HG03521 (cell line): ENCODE measurements around the gene DNAJB1.

Experiments used
- ATAC-seq: cut with Tn5 transposase; IDR thresholded peaks from one replicate; pipeline ENCODE4 v1.9.1; 2021; ENCODE audit warnings: mild to moderate bottlenecking, moderate library complexity; ENCODE audit not compliant: unreplicated experiment

Gene DNAJB1

DNA sequence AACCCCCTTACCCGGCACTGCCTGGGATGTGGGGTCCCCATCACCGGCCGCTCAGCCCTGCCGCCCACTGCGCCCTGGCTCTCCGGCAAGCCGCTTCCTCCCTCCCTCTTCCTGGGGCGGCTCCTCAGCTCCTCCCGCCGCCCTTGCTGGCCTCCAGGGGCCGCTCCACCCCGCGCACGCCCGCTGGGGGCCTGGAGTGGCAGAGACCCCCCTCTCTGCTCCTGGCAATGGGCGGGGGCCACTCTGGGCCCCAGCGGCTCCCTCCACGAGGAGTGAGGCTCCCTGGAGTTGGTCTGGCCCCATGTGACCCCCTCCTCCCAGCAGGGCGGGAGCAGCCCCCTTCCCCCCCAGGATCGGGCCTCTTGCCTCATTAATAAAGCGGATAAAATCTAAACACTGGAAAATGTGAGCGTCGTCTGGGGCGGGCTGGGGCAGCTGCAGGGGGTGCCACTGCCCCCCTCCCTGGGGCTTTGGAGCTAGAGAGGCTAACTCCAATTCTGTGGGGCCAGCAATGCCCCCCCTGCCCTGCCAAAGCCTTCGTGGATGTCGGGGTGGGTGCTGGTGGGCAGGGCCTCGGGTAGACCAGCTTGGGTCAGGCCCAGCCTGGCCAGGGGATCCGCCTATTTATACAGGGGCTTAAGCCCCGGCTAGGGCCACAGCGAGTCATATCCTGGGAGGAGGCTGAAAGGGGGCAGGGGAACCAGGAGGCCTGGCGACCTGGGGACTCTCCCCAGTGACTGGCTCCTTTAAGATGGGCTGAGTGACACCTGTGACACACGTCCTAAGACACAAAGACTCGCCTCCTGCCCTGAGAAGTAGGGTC lies 42.7 kb downstream of the DNAJB1 start, which contains the start of gene PTGER1:
PTGER1 (minus strand) TSS at position 104 of the 823 bp plus-strand sequence. CDS start 1,034 bp downstream, outside the sequence.
- no peak for ATAC-seq

GRCh38 chr19:14474827-14475226 lies 43.4 kb downstream of the DNAJB1 start:
- no peak for ATAC-seq

DNA sequence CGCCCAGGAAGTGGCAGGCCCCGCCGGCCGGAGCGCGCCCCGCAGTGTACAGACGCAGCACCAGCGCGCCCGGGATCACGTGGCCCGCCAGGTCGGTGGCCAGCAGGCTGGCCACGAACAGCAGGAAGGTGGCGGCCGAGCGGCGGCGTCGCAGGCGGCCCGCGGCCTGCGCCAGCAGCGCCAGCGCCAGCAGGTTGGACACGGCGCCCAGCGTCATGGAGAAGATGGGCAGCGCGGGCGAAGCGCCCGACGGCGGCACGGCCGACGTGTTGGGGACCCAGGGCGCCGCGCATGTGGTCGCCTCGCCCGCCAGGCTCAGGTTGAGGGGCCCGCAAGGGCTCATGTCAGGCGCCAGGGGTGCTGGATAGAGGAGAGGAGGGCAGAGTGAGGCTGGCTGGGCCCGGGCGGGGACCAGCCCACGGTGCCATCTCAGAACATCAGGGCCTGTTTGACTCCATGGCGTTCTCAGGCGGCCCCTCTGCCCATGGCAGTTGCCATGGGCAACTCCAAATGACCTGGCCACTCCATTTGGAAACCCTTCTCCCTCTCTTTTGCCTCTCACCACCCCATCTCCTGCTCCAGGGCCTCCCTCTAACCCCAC lies 44.1 kb downstream of the DNAJB1 start:
- ATAC-seq: no peak

- no peak for ATAC-seq
These were observed 44.9 kb downstream of the DNAJB1 start for GRCh38 chr19:14473073-14473977.

DNA sequence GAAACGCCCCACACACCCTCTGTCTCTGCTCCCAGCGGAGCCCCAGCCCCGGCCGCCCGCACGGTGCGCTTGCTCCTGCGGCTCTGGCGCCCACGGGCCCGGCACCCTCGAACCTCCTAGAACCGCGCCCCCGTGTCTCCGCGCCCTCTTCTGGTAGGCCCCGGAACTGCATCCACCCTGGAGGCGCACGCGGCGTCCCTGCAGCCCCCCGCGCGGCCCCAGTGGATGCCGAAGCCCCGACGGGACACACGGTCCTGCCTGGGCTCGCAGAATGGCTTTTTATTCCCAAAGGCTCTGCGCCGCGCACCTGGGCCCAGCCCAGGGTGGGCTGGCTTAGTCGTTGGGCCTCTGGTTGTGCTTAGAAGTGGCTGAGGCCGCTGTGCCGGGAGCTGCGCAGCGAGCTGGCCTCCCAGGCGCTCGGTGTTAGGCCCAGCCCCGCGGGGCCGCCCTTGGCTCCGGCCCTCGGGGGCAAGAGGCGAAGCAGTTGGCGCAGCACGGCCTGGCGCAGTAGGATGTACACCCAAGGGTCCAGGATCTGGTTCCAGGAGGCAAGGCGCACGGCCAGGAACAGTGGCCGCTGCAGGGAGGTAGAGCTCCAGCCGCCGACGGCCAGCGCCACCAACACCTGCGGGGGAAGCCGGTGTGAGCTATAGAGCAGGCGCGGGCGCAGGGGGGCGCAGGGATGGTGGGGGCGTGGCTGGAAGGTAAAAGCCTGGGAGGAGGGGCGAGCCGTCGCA lies 45.8 kb downstream of the DNAJB1 start:
- no peak for ATAC-seq

DNA sequence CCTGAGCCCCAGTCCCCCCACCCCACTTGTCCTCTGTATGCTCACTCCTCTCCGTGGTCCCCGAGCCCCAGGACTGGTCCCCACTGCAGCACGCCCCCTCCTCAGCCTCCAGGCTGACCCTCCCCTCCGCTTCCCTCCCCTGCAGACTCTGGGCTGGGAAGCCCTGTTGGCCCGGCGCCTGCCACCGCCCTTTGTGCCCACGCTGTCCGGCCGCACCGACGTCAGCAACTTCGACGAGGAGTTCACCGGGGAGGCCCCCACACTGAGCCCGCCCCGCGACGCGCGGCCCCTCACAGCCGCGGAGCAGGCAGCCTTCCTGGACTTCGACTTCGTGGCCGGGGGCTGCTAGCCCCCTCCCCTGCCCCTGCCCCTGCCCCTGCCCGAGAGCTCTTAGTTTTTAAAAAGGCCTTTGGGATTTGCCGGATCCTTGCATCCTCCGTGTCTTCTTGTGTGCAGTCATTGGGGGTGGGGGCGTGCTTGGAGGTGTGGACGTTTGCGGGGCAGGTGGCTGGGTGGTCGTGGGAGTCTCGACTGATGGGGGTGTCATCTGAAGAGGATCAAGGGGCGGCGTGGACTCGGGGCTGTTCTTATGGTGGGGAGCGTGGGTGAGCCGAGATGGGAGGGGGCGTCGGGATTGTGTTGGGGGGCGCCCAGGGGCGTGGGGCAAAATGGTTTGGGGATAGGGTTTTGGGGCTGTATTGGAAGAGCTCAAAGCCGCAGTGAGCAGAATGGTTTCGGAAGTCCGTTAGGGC lies 46.6 kb downstream of the DNAJB1 start:
- ATAC-seq: no peak

DNA sequence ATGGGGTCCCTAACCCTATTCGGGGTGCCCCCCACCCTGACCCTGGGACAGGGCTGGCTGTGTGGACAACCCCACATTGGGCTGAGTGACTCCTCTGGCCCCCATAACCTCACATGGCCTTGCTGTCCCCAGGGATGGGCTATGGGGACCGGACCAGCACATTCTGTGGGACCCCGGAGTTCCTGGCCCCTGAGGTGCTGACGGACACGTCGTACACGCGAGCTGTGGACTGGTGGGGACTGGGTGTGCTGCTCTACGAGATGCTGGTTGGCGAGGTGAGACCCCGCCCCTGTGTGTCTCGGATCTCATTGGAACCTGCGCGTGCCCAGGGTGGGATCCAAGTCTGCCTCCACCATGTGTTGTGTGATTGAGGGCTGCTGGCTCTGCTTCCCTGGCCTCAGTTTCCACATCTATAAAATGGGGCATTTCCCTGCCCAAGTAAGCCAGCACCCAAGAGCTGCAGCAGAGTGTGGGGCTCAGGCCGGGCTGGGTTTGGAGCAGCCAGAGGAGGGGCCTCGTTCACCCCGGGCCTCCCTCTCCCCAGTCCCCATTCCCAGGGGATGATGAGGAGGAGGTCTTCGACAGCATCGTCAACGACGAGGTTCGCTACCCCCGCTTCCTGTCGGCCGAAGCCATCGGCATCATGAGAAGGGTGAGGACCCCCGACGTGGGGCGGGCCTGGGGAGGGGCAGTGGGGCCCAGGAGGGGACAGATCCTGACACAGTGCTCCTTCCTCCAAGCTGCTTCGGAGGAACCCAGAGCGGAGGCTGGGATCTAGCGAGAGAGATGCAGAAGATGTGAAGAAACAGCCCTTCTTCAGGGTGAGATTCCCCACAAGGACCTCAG lies 47.9 kb downstream of the DNAJB1 start:
- no peak for ATAC-seq

DNA sequence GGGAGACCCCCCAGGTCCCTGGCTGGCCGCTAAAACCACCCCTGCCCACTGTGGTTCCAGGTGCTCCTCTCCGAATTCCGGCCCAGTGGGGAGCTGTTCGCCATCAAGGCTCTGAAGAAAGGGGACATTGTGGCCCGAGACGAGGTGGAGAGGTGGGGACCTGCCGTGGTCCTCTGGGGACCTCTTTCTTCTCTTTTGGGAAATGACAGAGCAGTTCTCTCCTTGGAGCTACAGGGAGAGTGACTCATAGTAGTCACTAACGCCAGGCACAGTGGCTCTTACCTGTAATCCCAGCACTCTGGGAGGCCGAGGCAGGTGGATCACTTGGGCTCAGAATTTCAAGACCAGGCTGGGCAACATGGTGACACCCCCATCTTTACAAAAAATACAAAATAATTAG lies 50.4 kb downstream of the DNAJB1 start:
- ATAC-seq: no peak

DNA sequence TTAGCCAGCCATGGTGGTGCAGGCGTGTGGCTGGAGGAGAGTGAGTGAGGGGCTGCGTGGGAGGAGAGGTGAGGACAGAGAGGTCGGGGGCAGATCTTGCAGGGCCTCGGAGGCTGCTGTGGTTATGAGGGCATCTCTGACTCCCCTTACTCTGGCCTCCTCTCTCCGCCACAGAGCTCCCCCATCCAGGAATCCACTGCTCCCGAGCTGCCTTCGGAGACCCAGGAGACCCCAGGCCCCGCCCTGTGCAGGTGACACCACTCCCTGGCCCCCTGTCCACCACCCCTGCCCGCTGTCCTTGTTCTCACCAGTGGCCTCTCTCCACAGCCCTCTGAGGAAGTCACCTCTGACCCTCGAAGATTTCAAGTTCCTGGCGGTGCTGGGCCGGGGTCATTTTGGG lies 50.8 kb downstream of the DNAJB1 start:
- no peak for ATAC-seq
